AG08396 (cell line): ENCODE measurements around the gene ZSCAN2.
A peak's percentile ranks its signal among the peaks of the same experiment; 100 is the strongest.
"Not testable (repeated sequence)": the region's sequence is repeated elsewhere in the genome, so short reads cannot be mapped to it uniquely, and the experiment has no call there.

ENCODE experiments used
- DNase-seq: peaks from one replicate; pipeline ENCODE4 v3.0.0; 2012; ENCODE audit warnings: low spot score, mixed read lengths

ZSCAN2 gene

DNA sequence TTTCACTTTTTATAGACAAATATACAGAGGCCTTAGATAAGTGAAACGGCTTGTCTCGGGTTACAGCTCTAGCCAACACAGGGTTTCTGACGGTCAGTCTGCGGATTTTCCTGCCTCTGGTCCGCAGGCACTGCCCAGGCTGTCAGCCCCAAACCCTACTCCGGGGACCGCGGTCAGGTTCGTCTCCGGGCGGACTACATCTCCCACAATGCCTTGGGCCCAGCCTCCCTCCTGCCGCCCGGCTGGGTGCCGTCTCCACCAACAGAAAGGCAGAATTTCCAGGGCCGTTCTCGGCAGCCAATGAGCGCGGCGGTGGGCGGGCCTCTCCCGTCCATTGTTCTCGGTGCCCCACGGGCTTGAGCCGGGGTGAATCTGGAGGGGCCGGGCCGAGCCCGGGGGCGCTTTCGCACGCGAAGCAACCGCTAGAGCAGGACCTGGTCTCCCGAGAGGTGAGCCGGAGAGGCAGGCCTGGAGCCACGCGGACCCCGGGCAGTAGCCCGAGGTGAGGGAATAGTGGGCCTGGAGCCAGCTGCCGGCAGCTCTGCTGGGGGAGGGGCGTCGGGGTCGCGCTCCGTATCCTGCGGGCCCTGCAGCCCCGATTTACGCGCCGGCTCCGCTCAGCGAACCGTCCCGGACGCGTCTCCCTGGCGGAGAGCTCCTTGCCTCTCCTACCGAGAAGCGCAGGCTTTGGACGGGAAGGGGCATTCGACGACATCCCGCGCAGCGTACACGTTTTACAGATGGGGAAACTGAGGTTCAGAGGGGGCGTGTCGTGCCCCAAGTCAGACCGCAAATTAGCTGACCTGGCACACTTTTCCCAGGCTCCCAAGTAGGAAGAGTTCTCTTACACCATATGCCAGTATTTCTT is at the start of gene ZSCAN2:
ZSCAN2 (plus strand) TSS at position 323 of the 868 bp plus-strand sequence. CDS start 2,919 bp downstream, outside the sequence.
- DNase-seq: peak; percentile 97

DNA sequence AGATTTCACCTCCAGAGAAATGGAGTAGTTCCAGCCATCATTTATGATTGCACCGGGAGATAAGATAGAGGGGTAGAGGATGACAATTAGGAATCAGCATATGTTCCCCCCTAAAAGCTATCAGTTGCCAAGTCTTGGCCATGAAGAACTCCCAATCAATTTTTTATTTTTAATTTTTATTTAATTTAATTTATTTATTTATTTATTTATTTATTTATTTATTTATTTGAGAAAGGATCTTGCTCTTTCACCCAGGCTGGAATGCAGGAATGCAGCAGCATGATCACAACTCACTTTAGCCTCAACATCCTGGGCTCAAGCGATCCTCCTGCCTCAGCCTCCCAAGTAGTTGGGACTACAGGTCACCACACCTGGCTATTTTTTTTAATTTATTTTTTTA is 49.2 kb upstream of the ZSCAN2 start:
- DNase-seq: not testable (repeated sequence)

DNA sequence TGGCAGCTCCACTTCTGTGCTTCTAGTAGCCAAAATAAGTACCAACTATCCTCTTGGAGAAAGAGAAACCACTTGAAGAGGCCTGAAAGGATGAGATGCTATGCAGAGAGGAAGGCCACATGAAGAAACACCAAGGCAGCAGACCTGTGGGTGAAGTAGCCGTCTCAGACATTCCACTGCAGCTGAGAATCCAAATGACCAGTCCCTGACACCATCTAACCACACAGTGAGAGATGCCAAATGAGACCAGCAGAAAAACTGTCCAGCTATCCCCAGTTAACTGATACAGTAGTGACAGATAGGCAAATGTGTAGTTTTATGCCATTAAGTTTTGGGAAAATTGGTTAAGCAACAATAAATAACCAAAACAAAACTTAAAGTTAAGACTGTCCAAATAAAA is 47.9 kb upstream of the ZSCAN2 start:
- DNase-seq: peak; percentile 22

DNA sequence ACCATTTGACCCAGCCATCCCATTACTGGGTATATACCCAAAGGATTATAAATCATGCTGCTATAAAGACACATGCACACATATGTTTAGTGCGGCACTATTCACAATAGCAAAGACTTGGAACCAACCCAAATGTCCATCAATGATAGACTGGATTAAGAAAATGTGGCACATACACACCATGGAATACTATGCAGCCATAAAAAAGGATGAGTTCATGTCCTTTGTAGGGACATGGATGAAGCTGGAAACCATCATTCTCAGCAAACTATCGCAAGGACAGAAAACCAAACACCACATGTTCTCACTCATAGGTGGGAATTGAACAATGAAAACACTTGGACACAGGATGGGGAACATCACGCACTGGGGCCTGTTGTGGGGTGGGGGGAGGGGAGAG is 44.1 kb upstream of the ZSCAN2 start:
- DNase-seq: not testable (repeated sequence)

DNA sequence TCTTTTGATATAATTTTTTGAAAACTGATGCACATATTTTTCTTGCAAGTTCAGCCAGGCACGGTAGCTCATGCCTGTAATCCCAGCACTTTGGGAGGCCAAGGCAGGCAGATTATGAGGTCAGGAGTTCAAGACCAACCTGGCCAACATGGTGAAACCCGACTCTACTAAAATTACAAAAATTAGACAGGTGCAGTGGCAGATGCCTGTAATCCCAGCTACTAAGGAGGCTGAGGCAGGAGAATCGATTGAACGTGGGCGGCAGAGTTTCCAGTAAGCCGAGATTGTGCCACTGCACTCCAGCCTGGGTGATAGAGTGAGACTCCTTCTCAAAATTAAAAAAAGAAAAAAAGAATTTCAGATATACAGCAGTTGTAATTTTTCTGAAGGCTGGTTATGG is 32.8 kb upstream of the ZSCAN2 start:
- not testable (repeated sequence) for DNase-seq

DNA sequence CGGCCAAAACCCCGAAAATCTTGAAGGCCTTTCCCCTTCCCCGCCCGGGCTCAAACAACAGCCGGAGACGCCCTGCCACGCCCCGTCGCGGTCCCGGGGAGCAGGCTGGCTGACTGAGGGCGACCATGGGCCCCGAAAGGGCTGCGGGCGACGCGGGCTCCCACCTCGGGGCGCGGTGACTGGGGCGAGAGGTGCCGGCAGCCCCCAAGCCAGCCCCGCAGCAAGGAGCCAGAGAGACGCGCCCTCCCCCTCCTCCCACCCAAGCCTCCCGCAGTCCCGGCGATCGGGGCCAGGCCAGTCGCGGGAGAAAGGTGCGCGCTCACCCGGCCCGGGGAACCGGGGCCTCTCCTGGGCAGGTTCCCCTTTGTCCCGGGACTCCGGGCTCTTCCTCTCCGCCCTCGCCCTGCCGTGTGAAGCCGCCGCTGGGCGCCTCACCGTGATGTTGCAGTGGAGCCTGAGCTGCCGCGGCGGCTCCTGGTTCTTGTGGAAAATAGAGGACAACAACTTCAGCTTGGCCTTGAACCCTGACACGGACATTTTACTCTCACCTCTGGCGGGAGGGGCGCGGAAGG is 30.6 kb upstream of the ZSCAN2 start:
- peak; percentile 45 for DNase-seq

DNA sequence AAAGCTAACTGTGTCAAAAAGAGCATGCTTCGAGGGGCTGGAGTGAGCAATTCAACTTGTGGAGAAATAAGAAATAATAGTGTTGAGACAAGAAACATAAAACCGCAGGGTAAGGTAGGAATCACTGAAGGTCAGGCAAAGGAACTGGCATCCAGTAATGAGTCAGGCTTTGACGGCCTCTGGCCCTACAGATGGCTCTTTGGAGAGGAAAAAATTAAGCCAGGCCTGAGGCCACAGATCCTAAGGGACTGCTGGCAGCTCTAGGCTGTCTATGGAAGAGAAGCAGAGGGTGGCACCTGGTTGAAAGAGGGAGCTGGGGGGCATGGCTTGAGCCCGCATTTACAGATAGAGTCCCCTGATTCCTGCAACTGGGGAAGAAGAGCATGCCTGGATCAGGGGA is 28.6 kb upstream of the ZSCAN2 start:
- no peak for DNase-seq

DNA sequence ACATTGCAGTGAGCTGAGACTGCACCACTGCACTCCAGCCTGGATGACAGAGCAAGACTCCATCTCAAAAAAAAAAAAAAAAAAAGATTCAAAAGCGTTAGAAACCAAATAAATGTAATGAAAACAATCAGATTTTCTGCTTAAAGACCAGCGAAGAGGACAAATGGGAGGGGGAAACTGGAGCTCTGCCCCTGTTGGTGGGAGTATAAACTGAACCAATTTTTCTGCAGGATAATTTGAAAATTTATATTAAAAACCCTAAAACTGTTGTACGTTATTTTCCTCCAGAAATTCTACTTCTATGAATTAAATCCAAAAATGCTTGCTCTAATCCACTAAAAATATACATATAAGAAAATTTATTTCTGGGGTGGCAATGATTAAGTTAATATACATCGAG is 25.3 kb upstream of the ZSCAN2 start:
- DNase-seq: no peak

DNA sequence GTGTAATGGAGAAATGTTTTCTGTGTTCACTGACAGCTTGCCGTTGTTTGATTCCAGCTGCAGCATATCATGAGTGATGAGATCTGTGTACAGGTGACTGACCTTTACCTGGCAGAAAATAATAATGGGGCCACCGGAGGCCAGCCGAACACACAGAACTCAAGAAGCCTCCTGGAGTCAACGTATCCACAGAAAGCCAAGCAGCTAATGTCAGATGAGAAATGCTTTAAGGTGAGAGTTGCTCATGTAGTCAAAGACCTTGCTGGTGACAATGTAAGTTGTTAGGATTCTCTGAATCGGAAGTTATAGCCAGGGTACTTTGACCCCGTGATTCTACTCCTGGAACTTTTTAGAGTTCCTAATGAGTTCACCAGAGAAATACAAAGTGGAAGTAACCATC is 22.9 kb upstream of the ZSCAN2 start:
- DNase-seq: not testable (repeated sequence)

DNA sequence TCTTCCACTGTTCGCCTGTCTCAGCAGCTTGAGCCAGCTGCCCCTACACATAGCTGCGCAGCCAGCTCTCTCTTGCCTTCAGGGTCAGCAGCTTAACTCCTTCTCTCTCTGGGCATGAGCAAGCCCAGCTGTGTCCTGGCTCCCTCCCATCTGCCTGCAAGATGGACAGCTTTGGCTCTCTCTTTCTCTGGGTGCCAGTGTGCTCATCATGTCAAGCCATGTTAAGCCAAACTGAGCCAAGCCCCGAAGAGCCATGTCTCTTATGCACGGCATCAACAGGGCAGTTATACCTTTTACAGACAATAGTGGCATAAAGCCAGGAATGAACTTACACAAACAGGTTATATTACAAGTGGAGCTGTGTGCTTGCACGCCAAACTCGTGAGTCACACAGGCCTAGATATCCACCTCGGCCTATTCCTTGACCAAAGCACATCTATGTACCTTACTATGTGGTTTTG is 21.5 kb upstream of the ZSCAN2 start:
- not testable (repeated sequence) for DNase-seq

DNA sequence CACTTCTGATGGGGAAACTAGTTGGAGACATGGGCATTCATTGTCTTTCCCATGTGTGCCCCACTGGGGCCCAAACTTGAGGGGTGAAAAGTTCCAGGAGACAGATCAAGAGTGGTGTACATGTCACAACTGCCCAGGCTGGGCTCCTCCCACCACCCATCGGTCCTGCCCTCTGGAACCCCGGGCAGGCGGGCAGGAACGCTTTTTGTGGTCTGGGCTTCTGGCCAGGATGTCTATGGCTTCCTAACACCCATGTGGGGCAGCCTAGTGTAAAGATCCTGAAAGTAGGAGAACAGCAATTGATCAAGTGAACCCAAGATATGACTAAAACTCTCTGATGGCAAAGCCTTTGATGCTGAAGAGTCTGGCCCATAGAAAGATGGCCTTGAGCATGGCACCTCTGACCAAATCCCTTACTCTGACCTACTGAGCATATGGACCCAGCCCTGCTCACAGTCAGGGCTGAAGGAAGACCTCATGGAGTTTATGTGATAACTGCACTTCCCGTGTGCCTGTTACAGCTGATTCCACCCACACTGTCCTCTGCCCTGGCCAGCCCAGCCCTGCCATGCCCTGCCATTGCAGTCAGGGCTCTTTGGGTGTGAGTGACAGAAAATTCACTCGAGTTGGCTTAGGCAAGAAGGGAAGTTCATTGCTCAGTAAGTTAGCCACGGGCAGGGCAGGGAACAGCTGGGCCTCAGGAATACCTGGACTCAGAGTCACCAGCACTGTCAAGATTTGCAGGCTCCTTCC is 19.0 kb upstream of the ZSCAN2 start:
- not testable (repeated sequence) for DNase-seq

DNA sequence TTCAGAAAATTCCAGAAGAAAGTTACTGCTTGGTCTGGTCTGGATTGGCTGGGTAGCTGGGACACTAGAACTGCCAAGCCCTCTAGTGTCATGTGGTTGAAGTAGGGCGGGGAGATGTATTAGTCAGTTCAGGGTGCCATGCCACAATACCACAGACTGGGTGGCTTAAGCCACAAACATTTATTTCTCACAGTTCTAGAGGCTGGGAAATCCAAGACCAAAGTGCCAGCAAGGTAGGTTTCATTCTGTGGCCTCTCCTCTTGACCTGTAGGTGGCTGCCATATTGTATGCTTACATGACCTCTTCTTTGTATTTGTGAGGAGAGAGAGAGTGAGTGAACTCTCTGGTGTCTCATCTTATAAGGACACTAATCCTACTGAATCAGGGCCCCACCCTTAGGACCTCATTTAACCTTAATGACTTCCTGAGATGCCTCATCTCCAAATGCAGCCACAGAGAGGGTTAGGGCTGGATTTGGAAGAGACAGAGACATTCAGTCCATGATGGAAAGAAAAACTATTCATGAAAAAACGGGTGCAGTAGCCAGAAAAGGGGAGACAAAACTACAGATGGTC is 18.1 kb upstream of the ZSCAN2 start:
- DNase-seq: no peak

DNA sequence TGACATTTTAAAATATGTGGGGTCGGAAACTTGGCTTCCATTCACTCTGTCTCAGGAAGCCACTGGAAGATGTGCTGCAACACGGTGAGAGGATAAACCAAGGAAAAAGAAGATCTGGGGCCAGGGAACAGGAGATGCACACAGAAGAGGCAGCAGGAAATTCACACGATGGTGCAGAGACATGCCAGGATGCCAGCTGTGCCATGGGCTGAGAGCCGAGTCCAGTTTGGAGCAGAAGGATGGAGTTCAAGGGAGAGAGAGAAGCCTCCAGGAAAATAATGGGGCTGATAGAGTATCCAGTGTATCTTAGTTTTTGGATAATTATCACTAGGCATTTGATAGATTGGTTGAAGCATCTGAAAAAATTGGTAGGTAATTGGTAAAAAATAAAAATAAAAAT is 16.9 kb upstream of the ZSCAN2 start:
- DNase-seq: not testable (repeated sequence)

DNA sequence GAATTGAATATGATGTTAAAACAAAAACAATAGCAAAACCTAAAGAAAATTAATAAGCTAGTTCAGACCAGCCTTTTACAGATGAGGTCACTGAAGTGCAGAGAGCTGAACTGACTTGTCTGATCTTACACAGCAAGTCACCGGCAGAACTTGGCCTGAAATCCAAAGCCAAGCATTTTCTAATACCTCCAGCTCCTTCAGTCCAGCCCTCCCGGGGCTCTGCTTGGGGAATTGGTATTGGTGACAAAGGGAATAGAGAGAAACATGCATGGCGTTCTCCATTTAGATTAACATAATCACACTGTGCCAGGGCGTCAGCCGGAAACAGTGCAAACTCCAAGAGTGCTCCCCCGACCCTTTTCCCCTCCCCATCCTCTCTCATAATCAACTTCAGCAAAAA is 14.1 kb upstream of the ZSCAN2 start:
- DNase-seq: no peak

DNA sequence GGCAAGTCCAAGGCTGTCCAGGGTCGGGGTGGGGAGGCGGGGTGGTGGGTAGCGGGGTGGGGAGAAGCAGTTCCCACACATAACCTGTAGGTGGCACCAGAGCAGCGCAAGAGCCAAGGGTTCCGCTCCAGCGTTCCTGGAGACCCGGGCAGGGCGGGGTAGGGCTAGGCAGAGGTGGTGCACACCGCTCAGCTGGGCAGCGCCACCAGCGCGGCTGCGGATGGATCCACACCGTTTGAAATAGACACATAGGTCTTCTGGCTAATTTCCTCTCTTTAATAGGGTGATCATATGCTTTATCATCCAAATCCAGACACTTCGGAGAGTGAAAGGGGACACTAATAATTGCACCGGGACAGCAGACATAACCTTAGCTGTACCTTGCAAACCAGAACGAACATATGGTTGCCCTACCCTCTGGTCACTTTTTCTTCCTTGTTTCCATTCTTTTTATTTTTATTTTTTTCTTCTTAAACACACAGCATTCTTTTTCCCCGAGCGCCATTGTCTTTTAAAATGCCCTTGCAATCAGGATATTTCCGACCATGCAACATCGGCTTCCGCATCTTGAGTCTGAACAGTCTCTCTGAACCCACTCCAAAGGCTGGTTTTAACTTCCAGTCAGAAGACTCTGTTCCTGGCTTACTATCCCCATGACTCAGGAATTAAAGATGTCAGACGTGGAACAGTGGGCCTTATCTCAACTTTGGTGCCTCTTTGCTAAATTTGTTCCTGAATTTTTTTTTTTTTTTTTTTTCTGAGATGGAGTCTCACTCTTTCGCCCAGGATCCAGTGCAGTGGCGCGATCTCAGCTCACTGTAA is 12.5 kb upstream of the ZSCAN2 start:
- DNase-seq: peak; percentile 90

DNA sequence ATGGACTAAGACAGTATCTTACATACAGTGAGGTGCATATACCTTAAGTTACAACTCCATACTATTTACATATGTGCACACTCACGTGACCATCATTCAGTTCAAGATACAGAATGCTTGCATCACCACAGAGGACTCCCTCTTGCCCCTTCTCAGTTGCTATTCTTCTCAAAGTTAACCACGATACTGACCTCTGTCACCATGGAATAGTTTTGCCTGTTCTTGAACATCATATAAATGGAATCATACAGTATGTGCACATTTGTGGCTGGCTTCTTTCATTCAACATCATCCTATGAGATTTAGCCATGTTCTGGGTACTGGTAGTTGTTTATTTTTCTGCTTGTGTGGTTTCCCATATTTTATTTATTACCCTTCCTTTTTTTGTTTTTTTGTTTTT is 10.4 kb upstream of the ZSCAN2 start:
- DNase-seq: no peak

DNA sequence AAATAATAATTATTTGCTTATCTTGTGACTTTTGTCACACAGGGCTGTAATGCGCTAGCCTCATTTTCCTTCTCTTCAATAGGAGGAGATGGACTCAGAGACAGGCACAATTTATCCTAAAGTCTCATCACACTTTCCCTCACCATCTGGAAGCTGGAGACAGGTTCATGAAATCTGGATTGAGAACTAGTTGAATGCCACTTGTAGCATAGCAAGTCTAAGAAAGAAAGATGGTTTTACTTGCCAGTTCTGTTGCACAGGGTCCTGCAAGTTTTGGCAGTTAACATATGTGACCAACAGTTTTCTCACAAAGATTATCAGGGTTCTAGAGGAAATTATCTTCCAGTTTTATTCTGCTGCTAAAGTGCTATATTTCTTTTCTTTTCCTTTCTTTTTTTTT is 9.0 kb upstream of the ZSCAN2 start:
- no peak for DNase-seq

DNA sequence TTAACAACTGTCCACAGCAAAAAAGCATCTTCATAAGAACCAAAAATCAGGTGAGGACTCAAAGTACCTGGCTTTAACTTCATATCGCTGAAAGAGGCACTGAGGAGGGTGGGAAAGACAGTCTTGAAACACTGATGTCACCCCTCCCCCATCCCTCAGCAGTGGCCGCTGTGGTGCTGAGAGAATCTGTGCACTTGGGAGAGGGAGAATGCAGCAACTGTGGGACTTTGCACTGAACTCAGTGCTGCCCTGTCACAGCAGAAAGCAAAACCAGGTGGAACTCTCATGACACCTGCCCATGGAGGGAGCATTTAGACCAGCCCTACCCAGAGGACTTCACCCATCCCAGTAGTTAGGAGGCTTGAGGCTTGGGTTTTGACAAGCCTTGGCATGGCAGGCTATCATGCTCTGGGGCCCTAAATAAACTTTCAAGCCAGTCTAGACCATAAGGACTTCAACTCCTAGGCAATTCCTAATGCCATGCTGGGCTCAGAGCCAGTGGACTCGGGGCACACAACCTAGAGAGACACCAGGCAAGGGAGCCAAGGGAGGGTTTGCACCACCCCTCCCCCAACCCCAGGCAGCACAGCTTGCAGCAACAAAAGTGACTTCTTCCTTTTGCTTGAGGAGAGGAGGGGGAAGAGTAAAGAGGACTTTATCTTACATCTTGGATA is 6.1 kb upstream of the ZSCAN2 start:
- no peak for DNase-seq

DNA sequence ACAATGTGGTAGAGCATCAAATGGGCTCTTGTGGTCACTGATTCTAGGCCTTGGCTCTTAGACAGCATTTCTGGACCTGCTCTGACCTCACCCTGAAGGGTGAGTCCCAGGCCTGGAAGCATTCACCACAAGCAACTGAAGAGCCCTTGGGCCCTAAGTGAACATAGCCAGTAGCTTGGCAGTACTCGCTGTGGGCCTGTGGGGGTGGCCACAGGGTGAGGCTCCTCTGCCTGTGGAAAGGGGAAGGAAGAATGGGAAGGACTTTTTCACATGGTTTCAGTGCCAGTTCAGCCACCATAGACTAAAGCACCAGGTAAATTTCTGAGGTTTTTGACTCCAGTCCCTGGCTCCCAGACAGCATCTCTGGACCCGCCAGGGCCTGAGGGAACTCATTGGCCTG is 5.1 kb upstream of the ZSCAN2 start:
- DNase-seq: no peak

DNA sequence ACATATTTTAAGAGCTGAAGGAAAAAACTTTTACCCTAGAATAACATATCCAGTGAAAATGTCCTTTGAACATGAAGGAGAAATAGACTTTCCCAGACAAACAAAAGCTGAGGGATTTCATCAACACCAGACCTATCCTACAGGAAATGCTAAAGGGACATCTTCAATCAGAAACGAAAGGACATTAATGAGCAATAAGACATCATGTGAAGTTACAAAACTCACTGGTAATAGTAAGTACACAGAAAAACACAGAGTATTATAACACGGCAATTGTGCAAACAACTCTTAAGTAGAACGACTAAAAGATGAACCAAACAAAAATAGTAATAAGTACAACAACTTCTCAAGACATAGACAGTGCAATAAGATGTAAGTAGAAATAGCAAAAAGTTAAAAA is 3.5 kb upstream of the ZSCAN2 start:
- no peak for DNase-seq

DNA sequence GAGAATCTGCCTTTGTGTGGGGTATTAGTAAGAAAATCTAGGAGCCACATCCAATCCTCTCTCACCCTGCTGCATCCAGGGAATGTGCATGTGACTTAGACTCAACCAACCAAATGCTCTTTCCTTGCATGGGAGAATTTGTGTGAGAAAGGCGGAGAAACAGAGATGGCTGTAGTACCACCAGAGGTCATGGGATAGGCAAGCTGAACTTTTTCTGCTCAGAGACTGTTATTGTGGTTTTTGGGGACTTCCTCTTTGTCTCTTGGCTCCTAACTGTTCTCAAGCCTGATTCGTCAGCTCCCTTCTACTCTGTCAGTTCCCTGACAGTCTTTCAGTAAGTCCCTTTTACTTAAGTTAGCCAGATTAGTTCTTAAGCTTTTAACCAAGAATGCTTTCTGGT is 2.6 kb upstream of the ZSCAN2 start:
- peak; percentile 23 for DNase-seq
